SH-SY5Y (cell line): Measurements from ENCODE around the gene SCD5.

Experiments used
- GATA2 ChIP-seq: IDR thresholded peaks from 2 replicates; pipeline ENCODE4 v1.6.1; 2011; ENCODE audit warnings: mild to moderate bottlenecking, low read depth, low read length
- GATA3 ChIP-seq: IDR thresholded peaks from 2 replicates; pipeline ENCODE4 v1.6.1; 2011; ENCODE audit warnings: low read depth, mild to moderate bottlenecking, low read length, moderate library complexity

DNA sequence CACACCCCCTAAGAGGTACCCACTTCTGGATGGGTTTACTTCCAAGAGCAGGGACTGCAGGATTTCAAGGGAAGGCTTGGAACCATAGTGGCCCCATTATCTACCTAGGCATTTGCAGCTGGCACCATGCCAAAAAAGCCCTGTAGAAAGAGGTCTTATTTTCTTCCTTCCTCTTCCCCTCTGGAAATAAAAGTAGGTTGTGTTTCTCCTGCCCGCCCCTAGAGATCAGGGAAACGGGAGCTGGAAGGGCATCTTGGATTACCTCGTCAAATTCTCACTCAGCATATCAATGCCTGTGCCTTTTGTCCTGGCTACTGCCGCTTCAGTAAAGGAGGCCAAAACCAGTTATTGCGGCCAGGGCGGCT, 1.6 kb downstream of the SCD5 start:
- TF ChIP-seq GATA2 (no peak), GATA3 (no peak)
